H1 (cell line): ENCODE results near the gene NTRK1. TPM values are rescaled to one million over a fixed set of nuclear protein-coding genes. Genes with fewer than 3 reads are reported as not detected.

ENCODE experiments used
- CTCF ChIA-PET: fragments of 300-600 bp; sonication (Branson Sonifier 250); formaldehyde crosslinking; loops from one replicate; lab custom pipeline; 2021; ENCODE audit not compliant: partially characterized antibody; lab: Charles Lee
- POLR2A ChIA-PET: fragments of 300-600 bp; sonication (Branson Sonifier 250); formaldehyde crosslinking; loops from one replicate; lab custom pipeline; 2021; ENCODE audit warnings: inconsistent platforms; ENCODE audit not compliant: partially characterized antibody; lab: Charles Lee
- DNase-seq, 2 experiments: peaks; one replicate each; pipeline versions ENCODE4 v3.0.0 to v3.0.0-alpha.2; 2010 to 2022; ENCODE audit warnings: low spot score in 2 of 2, low read depth in 1 of 2, mixed read lengths in 1 of 2
- FAIRE-seq: peaks from 2 replicates; lab custom pipeline; 2011; peaks lifted over from hg19 to GRCh38; lab: Jason Lieb, UNC
- H2AFZ ChIP-seq: 2 replicates; pipeline ENCODE4 v1.8.1; 2012; ENCODE audit warnings: low read length, inconsistent platforms
- H2AK5ac ChIP-seq: 2 replicates; pipeline ENCODE4 v1.6.1; 2013; ENCODE audit warnings: low read depth, low read length
- H2BK120ac ChIP-seq: replicated peaks from 2 replicates; pipeline ENCODE3; 2013; ENCODE audit warnings: low read depth, low read length, inconsistent platforms
- H2BK12ac ChIP-seq: 2 replicates; pipeline ENCODE4 v1.6.1; 2013; ENCODE audit warnings: low read depth, low read length
- H2BK15ac ChIP-seq: 2 replicates; pipeline ENCODE4 v1.6.1; 2013; ENCODE audit warnings: low read length
- H2BK20ac ChIP-seq: 2 replicates; pipeline ENCODE4 v1.6.1; 2013; ENCODE audit warnings: low read length
- H2BK5ac ChIP-seq: 2 replicates; pipeline ENCODE4 v1.6.1; 2013; ENCODE audit warnings: low read depth, low read length
- H3K14ac ChIP-seq: 2 replicates; pipeline ENCODE4 v1.6.1; 2013; ENCODE audit warnings: inconsistent platforms; ENCODE audit not compliant: insufficient read length
- H3K18ac ChIP-seq: 2 replicates; pipeline ENCODE4 v1.6.1; 2013; ENCODE audit warnings: low read length; ENCODE audit errors: extremely low read depth
- H3K23ac ChIP-seq: 2 replicates; pipeline ENCODE4 v1.6.1; 2013; ENCODE audit warnings: inconsistent platforms; ENCODE audit not compliant: insufficient read length
- H3K23me2 ChIP-seq: 2 replicates; pipeline ENCODE4 v1.6.1; 2013; ENCODE audit warnings: low read depth, low read length
- H3K27ac ChIP-seq: 2 replicates; pipeline ENCODE4 v1.6.1; 2011; ENCODE audit warnings: low read depth, low read length, inconsistent platforms
- H3K27me3 ChIP-seq, 4 experiments: replicated peaks in 1 of 4; 1 replicate in 1 of 4; 2 replicates in 3 of 4; pipeline versions ENCODE4 v1.6.1 to v1.8.1; 2011 to 2013; ENCODE audit warnings: low read length in 3 of 4, mild to moderate bottlenecking in 3 of 4, inconsistent platforms in 2 of 4, mixed read lengths in 2 of 4, moderate library complexity in 1 of 4; ENCODE audit not compliant: control insufficient read depth in 3 of 4, insufficient read depth in 3 of 4; ENCODE audit errors: extremely low read depth in 1 of 4
- H3K36me3 ChIP-seq, 4 experiments: 2 replicates each; pipeline versions ENCODE4 v1.6.1 to v1.8.1; 2011 to 2013; ENCODE audit warnings: mild to moderate bottlenecking in 4 of 4, low read length in 3 of 4, moderate library complexity in 2 of 4, control low read depth in 1 of 4, inconsistent platforms in 1 of 4; ENCODE audit not compliant: insufficient read depth in 4 of 4, control insufficient read depth in 2 of 4
- H3K4ac ChIP-seq: replicated peaks from 2 replicates; pipeline ENCODE3; 2013; ENCODE audit warnings: low read length, low read depth, mixed read lengths, inconsistent platforms; ENCODE audit not compliant: insufficient read length
- H3K4me1 ChIP-seq, 4 experiments: replicated peaks in 1 of 4; 1 replicate in 1 of 4; 2 replicates in 3 of 4; pipeline versions ENCODE4 v1.6.1 to v1.8.1; 2011 to 2013; ENCODE audit warnings: low read length in 3 of 4, inconsistent platforms in 2 of 4, mixed read lengths in 1 of 4; ENCODE audit not compliant: insufficient read depth in 4 of 4, control insufficient read depth in 3 of 4
- H3K4me2 ChIP-seq, 2 experiments: 2 replicates each; pipeline versions ENCODE4 v1.6.1 to v1.8.1; 2011 to 2013; ENCODE audit warnings: low read depth in 2 of 2, low read length in 2 of 2, control low read depth in 1 of 2, inconsistent platforms in 1 of 2, mild to moderate bottlenecking in 1 of 2; ENCODE audit not compliant: insufficient read depth in 1 of 2
- H3K4me3 ChIP-seq, 4 experiments: fragments of 200-600, 300-600 bp in 1 of 4; sonication (generic), shearing (Covaris generic), sonication (Bioruptor Twin) in 1 of 4; 2 replicates each; pipeline versions ENCODE4 v1.5.1 to v1.8.1; 2011 to 2016; ENCODE audit warnings: low read length in 4 of 4, low read depth in 3 of 4, control low read depth in 2 of 4, inconsistent platforms in 2 of 4, mild to moderate bottlenecking in 2 of 4, mixed read lengths in 1 of 4, moderate library complexity in 1 of 4; ENCODE audit not compliant: insufficient read depth in 2 of 4; ENCODE audit errors: extremely low read depth in 1 of 4
- H3K56ac ChIP-seq: replicated peaks from 2 replicates; pipeline ENCODE3; 2013; ENCODE audit warnings: low read depth, mild to moderate bottlenecking, mixed read lengths, low read length, inconsistent platforms; ENCODE audit not compliant: insufficient read length
- H3K79me1 ChIP-seq: 2 replicates; pipeline ENCODE4 v1.6.1; 2013; ENCODE audit warnings: low read depth, low read length, control low read depth
- H3K79me2 ChIP-seq, 2 experiments: 2 replicates each; pipeline versions ENCODE4 v1.6.1 to v1.8.1; 2012 to 2013; ENCODE audit warnings: low read length in 2 of 2, mild to moderate bottlenecking in 2 of 2, inconsistent platforms in 1 of 2; ENCODE audit not compliant: insufficient read depth in 2 of 2, control insufficient read depth in 1 of 2
- H3K9ac ChIP-seq, 4 experiments: replicated peaks in 1 of 4; 1 replicate in 1 of 4; 2 replicates in 3 of 4; pipeline versions ENCODE4 v1.6.1 to v1.8.1; 2011 to 2013; ENCODE audit warnings: low read depth in 3 of 4, low read length in 3 of 4, control low read depth in 2 of 4, mild to moderate bottlenecking in 2 of 4, moderate library complexity in 2 of 4, inconsistent platforms in 1 of 4; ENCODE audit errors: extremely low read depth in 1 of 4
- H3K9me3 ChIP-seq, 2 experiments: 2 replicates each; pipeline versions ENCODE4 v1.6.1 to v1.8.1; 2012 to 2013; ENCODE audit warnings: mild to moderate bottlenecking in 2 of 2, moderate library complexity in 2 of 2, control low read depth in 1 of 2, inconsistent platforms in 1 of 2, low read depth in 1 of 2, low read length in 1 of 2, mixed read lengths in 1 of 2; ENCODE audit not compliant: insufficient read depth in 2 of 2
- H4K20me1 ChIP-seq, 2 experiments: replicated peaks in 1 of 2; 2 replicates each; pipeline versions ENCODE3 to v1.8.1; 2011 to 2013; ENCODE audit warnings: inconsistent platforms in 2 of 2, low read length in 2 of 2, mild to moderate bottlenecking in 1 of 2; ENCODE audit not compliant: insufficient read depth in 2 of 2, control insufficient read depth in 1 of 2
- H4K5ac ChIP-seq: 2 replicates; pipeline ENCODE4 v1.6.1; 2013; ENCODE audit warnings: low read length, low read depth, mixed read lengths, inconsistent platforms; ENCODE audit not compliant: insufficient read length
- H4K8ac ChIP-seq: 2 replicates; pipeline ENCODE4 v1.8.0; 2013; ENCODE audit warnings: mild to moderate bottlenecking, moderate library complexity, low read length, inconsistent platforms; ENCODE audit not compliant: insufficient read depth; ENCODE audit errors: extremely low read depth
- H4K91ac ChIP-seq: replicated peaks from 2 replicates; pipeline ENCODE3; 2013; ENCODE audit warnings: low read length, mixed read lengths, inconsistent platforms; ENCODE audit not compliant: insufficient read length
- CHD1 ChIP-seq: IDR thresholded peaks from 2 replicates; pipeline ENCODE4 v1.6.1; 2012; ENCODE audit warnings: low read depth, low read length, improper control_type of control experiment
- KDM4A ChIP-seq: IDR thresholded peaks from one replicate; pipeline ENCODE4 v1.7.1; 2012; ENCODE audit warnings: low read depth, mild to moderate bottlenecking, moderate library complexity, low read length, inconsistent platforms; ENCODE audit not compliant: severe bottlenecking
- RBBP5 ChIP-seq: IDR thresholded peaks from 2 replicates; pipeline ENCODE4 v1.7.1; 2012; ENCODE audit warnings: low read depth, mild to moderate bottlenecking, inconsistent platforms, low read length, moderate library complexity, borderline replicate concordance
- RXRA ChIP-seq: IDR thresholded peaks from 2 replicates; pipeline ENCODE4 v1.6.1; 2011; ENCODE audit warnings: low read depth, mild to moderate bottlenecking, low read length, moderate library complexity; ENCODE audit not compliant: insufficient read depth
- SP4 ChIP-seq: IDR thresholded peaks from 2 replicates; pipeline ENCODE4 v1.6.1; 2012; ENCODE audit warnings: low read length, inconsistent platforms
- WGBS, 2 experiments: shearing (Covaris generic) in 1 of 2; methylation state at CpG; one replicate each; pipeline versions ENCODE4 v1.1.6 to v1.1.7; 2013 to 2015; ENCODE audit warnings: low lambda C conversion rate in 2 of 2, mixed read lengths in 2 of 2, inconsistent platforms in 1 of 2, low coverage in 1 of 2, missing lambda C conversion rate in 1 of 2; ENCODE audit not compliant: insufficient replicate concordance in 2 of 2, insufficient coverage in 1 of 2, insufficient read length in 1 of 2; ENCODE audit errors: extremely low coverage in 1 of 2, missing lambda C conversion rate in 1 of 2; 5-methylcytosine and 5-hydroxymethylcytosine counted together
- polyA plus RNA-seq, 7 experiments: library from polyadenylated mRNA; depleted of rRNA in 3 of 7; stranded (reverse) in 5 of 7; unstranded in 2 of 7; fragments of >200 nt in 5 of 7; fragments of 200-250 nt in 2 of 7; gene quantifications; 1 replicate in 5 of 7; 2 replicates in 1 of 7; 4 replicates in 1 of 7; pipeline versions ENCODE4 v1.2.1 to v1.2.3, GENCODE V29; 2011 to 2013; ENCODE audit warnings: missing spikeins in 2 of 7, mixed read lengths in 2 of 7
- total RNA-seq: library from RNA; stranded (reverse); fragmentation: NEBNext Ultra II Directional; extraction: Animal tissue kit (Norgen Biotek cat#: 25700); gene quantifications from 2 replicates; pipeline ENCODE4 v1.2.1, GENCODE V29; 2021
- TF ChIP-seq, protein P1 (sequence below): IDR thresholded peaks from 2 replicates; pipeline ENCODE4 v1.6.1; 2012; ENCODE audit warnings: inconsistent platforms

NTRK1 gene
- total and polyA plus RNA-seq, 2 of the 8 experiments (the other 6 are each of a cell fraction or from before 2014, with no cell fraction given) = 0.12 to 0.24 TPM

DNA sequence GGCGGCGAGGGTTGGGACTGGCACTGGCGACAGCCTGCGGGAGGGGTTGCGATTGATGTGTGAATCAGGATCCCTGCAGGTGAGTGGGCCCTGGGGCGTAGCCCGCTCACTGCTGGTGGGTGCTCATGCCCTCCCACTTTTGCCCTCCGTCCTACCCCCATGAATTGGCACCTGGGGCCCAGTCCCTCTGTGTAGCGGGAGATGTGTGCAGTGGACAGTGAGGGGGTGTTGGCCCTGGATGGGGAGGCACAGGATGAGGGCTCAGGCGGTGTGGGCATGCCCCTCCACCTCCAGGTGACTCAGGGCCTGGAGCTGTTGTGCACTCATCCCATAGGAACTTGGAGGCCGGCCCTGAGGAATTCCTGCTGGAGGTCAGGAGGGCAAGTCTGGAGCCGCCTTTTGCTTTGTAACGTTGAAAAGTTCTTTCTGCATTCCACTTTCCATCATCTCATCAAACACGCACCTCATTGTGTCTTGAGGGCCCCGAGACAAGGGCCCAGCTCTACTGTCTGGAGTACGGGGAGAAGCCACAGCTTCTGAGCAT is 35.9 kb downstream of the NTRK1 start:
- Histone ChIP-seq H4K8ac (no peak overlapping the region; the same call in 1 of the 2 replicates), H3K36me3 (no peaks in the 10 kb centered on the region), H3K18ac (peak overlapping the region; percentile 75; the same call in 1 of the 2 replicates), H3K27ac (no peak overlapping the region), H2BK12ac (peak overlapping the region; percentile 39; the same call in 1 of the 2 replicates), H4K5ac (no peak overlapping the region), H3K23me2 (peaks cover 2% of the 10 kb centered on the region; the same call in 1 of the 2 replicates), H3K4me2 (no peak overlapping the region; a peak in 1 of 4 replicates), H2BK20ac (no peak overlapping the region), H3K27me3 (peaks cover 8 to 40% (median 35%) of the 10 kb centered on the region in 4 experiments), H3K4me1 (peaks cover 0 to 10% (median 5%) of the 10 kb centered on the region in 4 experiments; a peak in 4 of 7 replicates), H3K14ac (no peak overlapping the region), H2BK120ac (no peak overlapping the region), H4K20me1 (no peaks in the 10 kb centered on the region), H2AFZ (no peak overlapping the region), H3K4ac (no peak overlapping the region), H3K9me3 (no peaks in the 10 kb centered on the region), H3K23ac (no peak overlapping the region), H4K91ac (no peak overlapping the region), H3K79me1 (no peaks in the 10 kb centered on the region), H2BK5ac (peak overlapping the region; percentile 16; the same call in 1 of the 2 replicates), H2BK15ac (no peak overlapping the region), H2AK5ac (no peak overlapping the region), H3K56ac (no peak overlapping the region), H3K79me2 (no peaks in the 10 kb centered on the region), H3K4me3 (no peak overlapping the region), H3K9ac (no peak overlapping the region)
- ChIA-PET POLR2A (interaction anchor here (1.3 kb wide), 1 partner anchor 9 kb away, joined by 3 read pairs; no protein-coding TSS in a partner anchor), CTCF (interaction anchor here (1.0 to 31.4 kb wide), 8 partner anchors 9 to 65 kb away, joined by 3 to 719 read pairs (median 6); partner anchors contain the start of genes INSRR, LRRC71 and NTRK1)
- FAIRE-seq (no peak), DNase-seq (peak in 1 of 2 experiments; percentile 63)
- no peak for TF ChIP-seq CHD1
- TF ChIP-seq KDM4A = no peak
- no peak for TF ChIP-seq RBBP5
- no peak for TF ChIP-seq RXRA
- no peak for TF ChIP-seq SP4
- TF ChIP-seq, protein P1, sequence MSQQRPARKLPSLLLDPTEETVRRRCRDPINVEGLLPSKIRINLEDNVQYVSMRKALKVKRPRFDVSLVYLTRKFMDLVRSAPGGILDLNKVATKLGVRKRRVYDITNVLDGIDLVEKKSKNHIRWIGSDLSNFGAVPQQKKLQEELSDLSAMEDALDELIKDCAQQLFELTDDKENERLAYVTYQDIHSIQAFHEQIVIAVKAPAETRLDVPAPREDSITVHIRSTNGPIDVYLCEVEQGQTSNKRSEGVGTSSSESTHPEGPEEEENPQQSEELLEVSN = no peak
- WGBS, 2 experiments = 86% methylated on average over 16 of the region's 16 CpGs; no CpG with 5 or more reads in 1 of the 2 experiments
